ENCODE data around the gene TIMP4.

The TIMP4 gene

DNA sequence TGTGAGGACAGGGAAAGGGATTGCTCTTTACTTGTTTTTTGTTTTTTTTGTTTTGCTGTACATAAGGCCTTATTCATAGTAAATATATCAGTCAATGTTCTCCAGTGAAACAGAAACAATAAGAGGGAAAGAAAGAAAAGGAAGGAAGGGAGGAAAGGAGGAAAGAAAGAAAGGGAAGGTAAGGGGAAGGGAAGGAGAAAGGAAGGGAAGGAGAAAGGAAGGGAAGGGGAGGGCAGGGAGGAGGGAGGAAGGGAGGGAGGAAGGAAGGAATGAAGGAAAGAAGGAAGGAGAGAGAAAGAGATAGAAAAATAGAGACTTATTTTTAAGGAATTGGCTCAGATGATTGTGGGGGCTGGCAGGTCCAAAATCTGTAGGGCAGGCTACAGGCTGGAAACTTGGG, 37.2 kb downstream of the TIMP4 start:
- TF ChIP-seq, protein P1, sequence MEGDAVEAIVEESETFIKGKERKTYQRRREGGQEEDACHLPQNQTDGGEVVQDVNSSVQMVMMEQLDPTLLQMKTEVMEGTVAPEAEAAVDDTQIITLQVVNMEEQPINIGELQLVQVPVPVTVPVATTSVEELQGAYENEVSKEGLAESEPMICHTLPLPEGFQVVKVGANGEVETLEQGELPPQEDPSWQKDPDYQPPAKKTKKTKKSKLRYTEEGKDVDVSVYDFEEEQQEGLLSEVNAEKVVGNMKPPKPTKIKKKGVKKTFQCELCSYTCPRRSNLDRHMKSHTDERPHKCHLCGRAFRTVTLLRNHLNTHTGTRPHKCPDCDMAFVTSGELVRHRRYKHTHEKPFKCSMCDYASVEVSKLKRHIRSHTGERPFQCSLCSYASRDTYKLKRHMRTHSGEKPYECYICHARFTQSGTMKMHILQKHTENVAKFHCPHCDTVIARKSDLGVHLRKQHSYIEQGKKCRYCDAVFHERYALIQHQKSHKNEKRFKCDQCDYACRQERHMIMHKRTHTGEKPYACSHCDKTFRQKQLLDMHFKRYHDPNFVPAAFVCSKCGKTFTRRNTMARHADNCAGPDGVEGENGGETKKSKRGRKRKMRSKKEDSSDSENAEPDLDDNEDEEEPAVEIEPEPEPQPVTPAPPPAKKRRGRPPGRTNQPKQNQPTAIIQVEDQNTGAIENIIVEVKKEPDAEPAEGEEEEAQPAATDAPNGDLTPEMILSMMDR (IDR thresholded peaks at IDR 0.05; ENCODE audit: extremely low read depth, insufficient read depth, missing control alignments): no peak
- in situ Hi-C loops (cut with MboI; ENCODE audit: low pct_unique_long_range_greater_than_20kb, low sequenced_read_pairs, unreplicated experiment): no loop called here
- no peak for DNase-seq (ENCODE audit: low spot score)

DNA sequence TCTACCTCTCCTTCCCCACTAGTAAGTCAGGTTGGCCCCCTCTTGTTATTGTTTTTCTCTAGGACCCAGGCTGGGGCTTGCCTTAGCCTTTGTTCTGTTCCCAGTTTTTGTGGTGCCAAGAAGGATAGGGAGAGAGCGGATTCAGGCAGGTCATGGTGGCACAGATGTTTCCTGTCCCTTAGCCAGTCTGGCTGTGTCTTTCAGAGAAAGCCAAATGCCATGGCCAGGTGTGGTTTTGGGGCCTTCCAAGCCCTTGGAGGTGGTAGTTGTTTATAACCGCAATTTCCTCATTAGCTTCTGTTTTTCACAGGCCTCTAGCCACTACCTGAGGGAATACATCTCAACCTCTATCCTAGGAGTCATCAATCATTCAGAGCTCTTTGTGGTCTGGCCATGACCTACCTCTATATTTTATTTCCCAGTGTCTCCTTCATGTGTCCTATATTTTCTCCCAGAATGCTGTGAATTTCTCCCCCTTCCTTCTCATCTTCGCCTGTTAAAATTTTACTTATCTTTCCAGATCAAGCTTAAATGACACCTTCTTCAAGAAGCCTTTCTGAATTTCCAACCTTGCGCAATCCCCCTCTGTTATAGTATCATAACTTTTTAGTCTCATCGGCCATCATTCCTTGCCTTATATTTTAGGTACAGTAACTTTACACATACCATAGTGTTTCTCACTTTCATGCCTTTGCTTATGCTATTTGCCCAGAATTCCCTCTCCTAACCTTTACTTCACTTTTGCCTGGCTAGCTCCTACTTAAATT, 38.2 kb downstream of the TIMP4 start:
- in situ Hi-C loops (cut with MboI; ENCODE audit: low pct_unique_long_range_greater_than_20kb, low sequenced_read_pairs, unreplicated experiment): no loop called here
- TF ChIP-seq, protein P1 (IDR thresholded peaks at IDR 0.05; ENCODE audit: extremely low read depth, insufficient read depth, missing control alignments): no peak
- no peak for DNase-seq (ENCODE audit: low spot score)

DNA sequence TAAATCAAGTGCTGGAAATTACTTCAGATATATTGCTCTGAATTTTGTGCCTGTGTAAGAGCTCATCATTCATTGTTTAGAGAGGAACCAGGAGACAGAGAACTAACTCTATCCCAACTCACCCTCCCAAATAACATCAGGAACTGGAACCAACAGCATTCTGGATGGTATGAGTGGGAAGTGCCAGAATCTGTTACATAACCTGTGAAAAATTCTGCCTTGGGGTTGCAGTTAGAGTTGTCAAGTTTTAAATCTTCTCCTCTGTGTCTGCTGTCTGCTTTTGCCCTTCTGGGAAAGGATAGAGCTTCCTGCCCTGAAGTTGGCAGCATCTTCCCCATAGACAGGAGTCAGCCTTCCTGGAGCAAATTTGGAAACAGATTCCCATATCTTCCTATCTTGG, 41.2 kb downstream of the TIMP4 start:
- TF ChIP-seq, protein P1 (IDR thresholded peaks at IDR 0.05; ENCODE audit: extremely low read depth, insufficient read depth, missing control alignments): no peak
- DNase-seq (ENCODE audit: low spot score): no peak
- in situ Hi-C loops (cut with MboI; ENCODE audit: low pct_unique_long_range_greater_than_20kb, low sequenced_read_pairs, unreplicated experiment): no loop called here

DNA sequence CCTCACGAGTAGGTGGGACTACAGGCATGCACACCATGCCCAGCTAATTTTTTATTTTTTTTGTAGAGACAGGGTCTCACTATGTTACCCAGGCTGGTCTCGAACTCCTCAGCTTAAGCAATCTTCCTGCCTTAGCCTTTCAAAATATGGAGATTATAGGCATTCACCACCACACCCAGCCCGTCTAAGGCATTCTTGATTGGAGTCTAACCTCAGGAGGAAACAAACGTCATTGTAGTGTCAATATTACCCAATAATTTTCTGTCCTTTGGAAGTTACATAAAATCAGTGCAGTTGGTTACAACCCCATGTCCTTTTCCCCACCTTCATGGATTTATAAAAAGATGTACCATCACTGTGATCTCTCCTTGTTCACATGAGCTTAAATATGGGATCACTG, 41.8 kb downstream of the TIMP4 start:
- in situ Hi-C loops (cut with MboI; ENCODE audit: low pct_unique_long_range_greater_than_20kb, low sequenced_read_pairs, unreplicated experiment): no loop called here
- TF ChIP-seq, protein P1 (IDR thresholded peaks at IDR 0.05; ENCODE audit: extremely low read depth, insufficient read depth, missing control alignments): no peak
- no peak for DNase-seq (ENCODE audit: low spot score)

DNA sequence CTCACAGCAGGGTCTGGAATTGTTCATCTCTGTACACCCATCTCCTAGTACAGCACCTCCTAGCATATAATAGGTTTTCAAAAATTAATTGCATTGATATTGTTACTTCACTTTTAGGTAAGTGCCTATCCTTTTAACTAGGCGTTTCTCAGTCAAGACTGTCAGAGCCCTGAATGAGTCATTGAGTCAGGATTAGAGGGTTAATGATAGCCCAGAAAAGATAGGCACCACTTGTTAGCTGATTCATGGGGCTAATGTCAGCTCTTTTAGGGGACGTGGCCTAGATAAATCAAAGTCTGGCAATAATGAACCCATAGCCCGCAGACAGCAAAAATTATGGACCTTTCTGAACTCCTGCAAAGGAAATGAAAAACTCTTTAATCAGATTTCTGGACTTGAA, 42.9 kb downstream of the TIMP4 start:
- in situ Hi-C loops (cut with MboI; ENCODE audit: low pct_unique_long_range_greater_than_20kb, low sequenced_read_pairs, unreplicated experiment): no loop called here
- TF ChIP-seq, protein P1 (IDR thresholded peaks at IDR 0.05; ENCODE audit: extremely low read depth, insufficient read depth, missing control alignments): no peak

DNA sequence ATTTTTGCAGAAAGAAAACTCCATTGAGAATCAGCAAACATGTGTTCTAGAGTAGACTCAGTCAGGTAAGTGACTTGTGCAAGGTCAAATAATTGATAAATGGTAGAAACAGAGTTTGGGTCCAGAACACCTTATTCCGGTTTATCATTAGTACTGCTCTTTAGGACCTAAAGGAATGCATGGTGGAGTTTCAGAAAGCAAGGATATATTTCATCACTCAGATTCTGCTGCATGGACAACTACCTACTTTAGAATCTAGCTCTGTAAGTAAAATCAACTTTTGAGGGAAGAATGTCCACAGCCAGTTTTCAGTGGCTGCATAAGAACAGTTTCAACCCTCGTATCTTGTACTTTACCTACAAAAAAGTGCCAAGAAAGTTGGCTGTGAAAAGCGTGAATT, 43.6 kb downstream of the TIMP4 start:
- no peak for DNase-seq (ENCODE audit: low spot score)
- in situ Hi-C loops (cut with MboI; ENCODE audit: low pct_unique_long_range_greater_than_20kb, low sequenced_read_pairs, unreplicated experiment): no loop called here
- TF ChIP-seq, protein P1 (IDR thresholded peaks at IDR 0.05; ENCODE audit: extremely low read depth, insufficient read depth, missing control alignments): no peak

More for the DNA sequence above, 42.9 kb downstream of the TIMP4 start:
- DNase-seq (ENCODE audit: low spot score): no peak

All from GM13977 (cell line).